ENCODE results near the gene WFDC12. TPM values are rescaled to one million over a fixed set of nuclear protein-coding genes. Genes with fewer than 3 reads are reported as not detected.
"Not testable (repeated sequence)": the region's sequence is repeated elsewhere in the genome, so short reads cannot be mapped to it uniquely, and the experiment has no call there.

WFDC12 gene
- total and polyA plus RNA-seq, 2 donors (not counting 1 experiment from before 2014, with no cell fraction given) = not detected

GRCh38 chr20:45149062-45149461 is 24.8 kb upstream of the WFDC12 start:
- Histone ChIP-seq H3K27ac (ENCODE audit: low read length in 2 of 2) (no peak overlapping the region), H3K9me3 (ENCODE audit: control extremely low read depth in 1 of 3, control insufficient read depth in 2 of 3, insufficient read depth in 1 of 3, low read length in 2 of 3) (no peaks in the 10 kb centered on the region), H4K20me1 (ENCODE audit: control insufficient read depth, insufficient read depth, low read length, poor library complexity, severe bottlenecking) (no peaks in the 10 kb centered on the region), H2AFZ (ENCODE audit: insufficient read depth, low read depth, low read length, poor library complexity, severe bottlenecking) (no peak overlapping the region), H3K4me1 (ENCODE audit: control insufficient read depth in 2 of 2, insufficient read depth in 2 of 2, low read length in 2 of 2) (peaks cover 0 to 7% of the 10 kb centered on the region in 2 donors), H3K9ac (ENCODE audit: low read length) (no peak overlapping the region), H3K27me3 (replicated peaks in 1 of 4; ENCODE audit: control extremely low read depth in 1 of 4, control insufficient read depth in 3 of 4, insufficient read depth in 4 of 4, low read length in 3 of 4) (peaks cover 0 to 10% (median 10%) of the 10 kb centered on the region in 4 experiments), H3K79me2 (ENCODE audit: control insufficient read depth, insufficient read depth, low read length) (no peaks in the 10 kb centered on the region), H3K4me3 (ENCODE audit: control extremely low read depth in 1 of 5, extremely low read depth in 1 of 5, insufficient read depth in 1 of 5, low read depth in 2 of 5, low read length in 4 of 5) (no peak overlapping the region), H3K36me3 (replicated peaks in 1 of 2; ENCODE audit: control extremely low read depth in 1 of 2, control insufficient read depth in 1 of 2, extremely low read depth in 1 of 2, insufficient read depth in 2 of 2, low read length in 1 of 2) (no peaks in the 10 kb centered on the region), H3K4me2 (replicated peaks; ENCODE audit: low read depth, low read length, poor library complexity, severe bottlenecking) (no peak overlapping the region)
- Mint-ChIP-seq H3K9me3 (ENCODE audit: insufficient read depth) (no peaks in the 10 kb centered on the region), H3K27me3 (peaks cover 48% of the 10 kb centered on the region), H3K27ac (no peak overlapping the region), H3K4me3 (no peak overlapping the region), H3K4me1 (peaks cover 5% of the 10 kb centered on the region)
- ChIA-PET CTCF (no interaction called here), POLR2A (no interaction called here)
- intact Hi-C loops (cut with micrococcal nuclease) = no loop called here
- TF ChIP-seq CTCF (IDR thresholded peaks at IDR 0.05) = no peak
- TF ChIP-seq EZH2 (IDR thresholded peaks at IDR 0.05; ENCODE audit: borderline replicate concordance, insufficient read depth, low read depth, low read length, poor library complexity, severe bottlenecking) = no peak
- WGBS (ENCODE audit: insufficient coverage) = 83% methylated on average over 2 of the region's 3 CpGs
- DNase-seq (no peak), ATAC-seq (ENCODE audit: low read depth) (no peak)

- H3K4me1 Mint-ChIP-seq = no peaks in the 10 kb centered on the region
- TF ChIP-seq CTCF (IDR thresholded peaks at IDR 0.05) (no peak), EZH2 (IDR thresholded peaks at IDR 0.05; ENCODE audit: borderline replicate concordance, insufficient read depth, low read depth, low read length, poor library complexity, severe bottlenecking) (no peak)
- Histone ChIP-seq H4K20me1 (ENCODE audit: control insufficient read depth, insufficient read depth, low read length, poor library complexity, severe bottlenecking) (no peaks in the 10 kb centered on the region), H3K9me3 (ENCODE audit: control extremely low read depth in 1 of 3, control insufficient read depth in 2 of 3, insufficient read depth in 1 of 3, low read length in 2 of 3) (peaks cover 0 to 4% (median 0%) of the 10 kb centered on the region in 3 donors), H3K4me2 (replicated peaks; ENCODE audit: low read depth, low read length, poor library complexity, severe bottlenecking) (no peak overlapping the region), H3K9ac (ENCODE audit: low read length) (no peak overlapping the region), H3K27ac (ENCODE audit: low read length in 2 of 2) (no peak overlapping the region), H3K4me1 (ENCODE audit: control insufficient read depth in 2 of 2, insufficient read depth in 2 of 2, low read length in 2 of 2) (no peaks in the 10 kb centered on the region), H3K27me3 (replicated peaks in 1 of 4; ENCODE audit: control extremely low read depth in 1 of 4, control insufficient read depth in 3 of 4, insufficient read depth in 4 of 4, low read length in 3 of 4) (peaks cover 0 to 14% (median 10%) of the 10 kb centered on the region in 4 experiments), H3K4me3 (ENCODE audit: control extremely low read depth in 1 of 5, extremely low read depth in 1 of 5, insufficient read depth in 1 of 5, low read depth in 2 of 5, low read length in 4 of 5) (no peak overlapping the region), H3K36me3 (replicated peaks in 1 of 2; ENCODE audit: control extremely low read depth in 1 of 2, control insufficient read depth in 1 of 2, extremely low read depth in 1 of 2, insufficient read depth in 2 of 2, low read length in 1 of 2) (no peaks in the 10 kb centered on the region), H2AFZ (ENCODE audit: insufficient read depth, low read depth, low read length, poor library complexity, severe bottlenecking) (no peak overlapping the region), H3K79me2 (ENCODE audit: control insufficient read depth, insufficient read depth, low read length) (no peaks in the 10 kb centered on the region)
- no peak overlapping the region for H3K27ac Mint-ChIP-seq
- ChIA-PET POLR2A (no interaction called here), CTCF (no interaction called here)
- ATAC-seq (ENCODE audit: low read depth) (no peak), DNase-seq (no peak)
- no peak overlapping the region for H3K4me3 Mint-ChIP-seq
- 82% methylated on average over 2 of the region's 4 CpGs for WGBS (ENCODE audit: insufficient coverage)
- peaks cover 14% of the 10 kb centered on the region for H3K27me3 Mint-ChIP-seq
- intact Hi-C loops (cut with micrococcal nuclease) = no loop called here
- no peaks in the 10 kb centered on the region for H3K9me3 Mint-ChIP-seq (ENCODE audit: insufficient read depth)
These were observed 16.6 kb upstream of the WFDC12 start for GRCh38 chr20:45140836-45141235.

- H3K36me3 ChIP-seq (replicated peaks in 1 of 2; ENCODE audit: control extremely low read depth in 1 of 2, control insufficient read depth in 1 of 2, extremely low read depth in 1 of 2, insufficient read depth in 2 of 2, low read length in 1 of 2); H3K4me3 Mint-ChIP-seq; ATAC-seq (ENCODE audit: low read depth); H4K20me1 ChIP-seq (ENCODE audit: control insufficient read depth, insufficient read depth, low read length, poor library complexity, severe bottlenecking); H2AFZ ChIP-seq (ENCODE audit: insufficient read depth, low read depth, low read length, poor library complexity, severe bottlenecking); H3K4me2 ChIP-seq (replicated peaks; ENCODE audit: low read depth, low read length, poor library complexity, severe bottlenecking); H3K79me2 ChIP-seq (ENCODE audit: control insufficient read depth, insufficient read depth, low read length); H3K27ac ChIP-seq (ENCODE audit: low read length in 2 of 2); H3K9me3 Mint-ChIP-seq (ENCODE audit: insufficient read depth); H3K9ac ChIP-seq (ENCODE audit: low read length); H3K27ac Mint-ChIP-seq; POLR2A ChIA-PET; H3K27me3 Mint-ChIP-seq; H3K4me3 ChIP-seq (ENCODE audit: control extremely low read depth in 1 of 5, extremely low read depth in 1 of 5, insufficient read depth in 1 of 5, low read depth in 2 of 5, low read length in 4 of 5); H3K4me1 Mint-ChIP-seq; H3K4me1 ChIP-seq (ENCODE audit: control insufficient read depth in 2 of 2, insufficient read depth in 2 of 2, low read length in 2 of 2); DNase-seq: not testable (repeated sequence)
- CTCF ChIA-PET = interaction anchor here (1.7 to 1.8 kb wide), 2 partner anchors 154 to 631 kb away, joined by 5 to 6 read pairs; no protein-coding TSS in a partner anchor
- Histone ChIP-seq H3K9me3 (ENCODE audit: control extremely low read depth in 1 of 3, control insufficient read depth in 2 of 3, insufficient read depth in 1 of 3, low read length in 2 of 3) (peaks cover 0 to 11% (median 0%) of the 10 kb centered on the region in 3 donors), H3K27me3 (replicated peaks in 1 of 4; ENCODE audit: control extremely low read depth in 1 of 4, control insufficient read depth in 3 of 4, insufficient read depth in 4 of 4, low read length in 3 of 4) (peaks cover 0 to 18% (median 14%) of the 10 kb centered on the region in 4 experiments)
- intact Hi-C loops (cut with micrococcal nuclease) = loop anchor here (2.0 kb wide), 1 partner anchor 631 kb away; no protein-coding TSS in a partner anchor
- WGBS (ENCODE audit: insufficient coverage) = 100% methylated on average over 1 of the region's 5 CpGs
These were observed 15.6 kb upstream of the WFDC12 start for GRCh38 chr20:45139733-45140375.

Data from B cell (primary cell).